HG03045 (cell line): ENCODE data around the gene IKZF2.
"Not testable (repeated sequence)": the region's sequence is repeated elsewhere in the genome, so short reads cannot be mapped to it uniquely, and the experiment has no call there.

ENCODE experiments used
- ATAC-seq: cut with Tn5 transposase; IDR thresholded peaks from one replicate; pipeline ENCODE4 v1.9.1; 2021; ENCODE audit warnings: mild to moderate bottlenecking, moderate library complexity; ENCODE audit not compliant: unreplicated experiment

IKZF2 gene

DNA sequence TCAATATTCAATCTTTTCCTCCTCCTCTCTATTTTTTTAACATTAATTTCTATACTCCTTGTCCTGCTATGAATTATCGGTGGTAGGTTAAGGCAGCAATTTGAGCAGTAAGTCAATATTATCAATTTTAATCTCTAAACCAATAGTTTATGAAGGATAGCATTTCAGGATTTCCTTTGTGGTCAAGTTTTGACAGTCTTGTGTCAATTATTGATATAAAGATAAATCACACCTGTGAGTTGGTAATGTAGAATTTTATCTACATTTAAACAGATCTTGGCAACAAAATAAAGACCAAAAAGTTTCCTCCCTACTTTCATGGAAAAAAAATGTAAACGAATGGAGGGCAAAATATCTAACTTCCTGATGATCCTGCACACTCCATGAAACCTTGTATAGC is 87.3 kb downstream of the IKZF2 start:
- ATAC-seq = no peak

DNA sequence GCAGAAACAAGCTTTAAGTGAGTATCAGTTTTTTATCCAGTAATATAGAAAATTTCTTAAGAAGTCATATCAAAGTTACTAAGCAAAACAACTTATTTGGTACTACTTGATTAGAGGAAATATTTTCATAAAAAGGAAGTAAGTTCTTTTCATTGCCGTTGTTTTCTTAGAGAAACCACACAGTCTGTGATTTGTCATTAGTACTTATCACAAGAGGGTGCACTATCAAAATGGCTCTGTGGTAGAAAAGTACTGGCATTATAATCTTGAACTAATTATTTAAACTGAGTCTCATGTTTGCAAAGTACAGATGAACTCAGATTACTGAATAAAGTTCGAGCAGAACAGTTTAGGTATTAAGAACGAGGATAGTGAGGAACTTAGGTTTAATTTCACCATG is 93.4 kb downstream of the IKZF2 start:
- ATAC-seq = no peak

- ATAC-seq = no peak
Measured at GRCh38 chr2:213046431-213046830, 105.0 kb downstream of the IKZF2 start.

DNA sequence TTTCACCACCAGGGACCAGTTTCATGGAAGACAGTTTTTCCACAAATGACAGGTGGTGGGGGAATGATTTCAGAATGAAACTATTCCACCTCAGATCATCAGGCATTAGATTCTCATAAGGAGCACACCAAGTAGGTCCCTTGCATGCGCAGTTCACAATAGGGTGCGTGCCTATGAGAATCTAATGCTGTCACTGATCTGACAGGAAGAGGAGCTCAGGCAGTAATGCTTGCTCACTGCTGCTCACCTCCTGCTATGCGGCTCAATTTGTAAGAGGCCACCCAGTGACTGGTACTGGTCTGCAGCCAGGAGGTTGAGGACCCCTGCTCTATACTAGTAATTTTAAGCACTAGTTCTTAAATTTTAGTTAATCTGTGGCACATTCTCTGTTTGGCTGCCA is 107.8 kb downstream of the IKZF2 start:
- no peak for ATAC-seq

DNA sequence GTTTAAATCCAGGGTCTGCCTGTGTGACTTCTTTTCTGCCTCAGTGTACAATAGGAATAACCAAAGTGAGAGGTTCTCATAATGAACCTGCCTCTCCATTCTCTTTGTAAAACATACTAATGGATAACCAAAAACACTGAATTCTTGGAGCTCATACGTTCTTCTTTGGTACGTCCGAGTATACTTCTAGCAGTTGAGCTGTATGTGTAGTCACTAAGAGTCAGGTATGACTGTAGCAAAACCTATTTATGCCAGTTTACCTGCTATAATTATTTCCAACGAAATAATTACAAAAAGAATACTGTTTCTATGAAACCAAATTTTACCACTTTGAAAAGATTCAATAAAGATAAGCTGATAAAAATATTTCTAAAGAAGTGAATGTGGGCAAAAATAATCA is 109.2 kb downstream of the IKZF2 start:
- ATAC-seq = no peak

GRCh38 chr2:213036836-213037235 is 114.6 kb downstream of the IKZF2 start:
- ATAC-seq = no peak

GRCh38 chr2:213034585-213034984 is 116.8 kb downstream of the IKZF2 start:
- no peak for ATAC-seq

DNA sequence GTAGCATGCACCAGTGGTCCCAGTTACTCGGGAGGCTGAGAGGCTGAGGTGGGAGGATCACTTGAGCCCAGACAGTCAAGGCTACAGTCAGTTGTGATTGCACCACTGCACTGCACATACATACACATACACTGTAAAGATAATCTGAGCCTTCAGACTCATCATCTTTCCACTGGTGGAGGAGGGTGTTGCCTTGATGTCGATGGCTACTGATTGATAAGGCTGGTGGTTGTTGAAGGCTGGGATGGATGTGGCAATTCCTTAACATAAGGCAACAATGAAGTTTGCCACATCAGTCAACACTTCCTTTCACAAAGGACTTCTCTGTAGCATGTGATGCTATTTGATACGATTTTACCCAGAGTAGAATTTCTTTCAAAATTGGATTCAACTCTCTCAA is 118.8 kb downstream of the IKZF2 start:
- ATAC-seq = no peak

GRCh38 chr2:213022987-213023386 is 128.4 kb downstream of the IKZF2 start:
- peak; percentile 68 for ATAC-seq

GRCh38 chr2:213021971-213022899 is 129.2 kb downstream of the IKZF2 start:
- ATAC-seq = peak; percentile 81

DNA sequence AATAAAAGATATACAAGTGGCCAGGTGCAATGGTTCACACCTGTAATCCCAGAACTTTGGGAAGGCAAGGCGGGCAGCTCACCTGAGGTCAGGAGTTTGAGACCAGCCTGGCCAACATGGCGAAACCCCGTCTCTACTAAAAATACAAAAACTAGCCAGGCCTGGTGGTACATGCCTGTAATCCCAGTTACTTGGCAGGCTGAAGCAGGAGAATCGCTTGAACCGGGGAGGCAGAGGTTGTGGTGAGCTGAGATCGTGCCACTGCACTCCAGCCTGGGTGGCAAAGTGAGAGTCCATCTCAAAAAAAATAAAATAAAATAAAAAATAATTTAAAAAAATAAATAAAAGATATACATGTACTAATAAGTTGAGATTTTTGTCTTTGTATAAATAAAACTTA is 130.5 kb downstream of the IKZF2 start:
- ATAC-seq = not testable (repeated sequence)

GRCh38 chr2:213020268-213020667 is 131.1 kb downstream of the IKZF2 start:
- ATAC-seq = no peak

GRCh38 chr2:213019368-213019767 is 132.0 kb downstream of the IKZF2 start:
- ATAC-seq = no peak

- ATAC-seq = no peak
Measured at GRCh38 chr2:213018340-213018901, 133.0 kb downstream of the IKZF2 start.

GRCh38 chr2:213017404-213017803 is 134.0 kb downstream of the IKZF2 start:
- no peak for ATAC-seq

DNA sequence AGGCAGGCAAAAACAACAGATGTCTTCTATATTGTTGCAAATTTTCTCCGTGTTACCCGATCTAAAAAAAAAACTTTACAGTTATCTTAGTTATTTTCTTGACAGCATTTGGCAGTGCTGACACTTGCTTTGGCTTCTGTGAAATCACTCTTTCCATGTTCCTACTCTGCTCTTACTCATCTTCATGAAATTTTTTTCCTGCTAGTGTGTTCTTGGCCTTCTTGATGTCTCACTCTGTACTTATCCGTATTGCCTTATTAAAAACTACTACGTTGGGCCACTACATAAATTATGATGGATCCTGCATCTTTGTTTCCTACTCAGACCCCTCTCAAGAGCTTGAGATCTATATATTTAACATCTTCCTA is 134.4 kb downstream of the IKZF2 start:
- ATAC-seq = no peak

DNA sequence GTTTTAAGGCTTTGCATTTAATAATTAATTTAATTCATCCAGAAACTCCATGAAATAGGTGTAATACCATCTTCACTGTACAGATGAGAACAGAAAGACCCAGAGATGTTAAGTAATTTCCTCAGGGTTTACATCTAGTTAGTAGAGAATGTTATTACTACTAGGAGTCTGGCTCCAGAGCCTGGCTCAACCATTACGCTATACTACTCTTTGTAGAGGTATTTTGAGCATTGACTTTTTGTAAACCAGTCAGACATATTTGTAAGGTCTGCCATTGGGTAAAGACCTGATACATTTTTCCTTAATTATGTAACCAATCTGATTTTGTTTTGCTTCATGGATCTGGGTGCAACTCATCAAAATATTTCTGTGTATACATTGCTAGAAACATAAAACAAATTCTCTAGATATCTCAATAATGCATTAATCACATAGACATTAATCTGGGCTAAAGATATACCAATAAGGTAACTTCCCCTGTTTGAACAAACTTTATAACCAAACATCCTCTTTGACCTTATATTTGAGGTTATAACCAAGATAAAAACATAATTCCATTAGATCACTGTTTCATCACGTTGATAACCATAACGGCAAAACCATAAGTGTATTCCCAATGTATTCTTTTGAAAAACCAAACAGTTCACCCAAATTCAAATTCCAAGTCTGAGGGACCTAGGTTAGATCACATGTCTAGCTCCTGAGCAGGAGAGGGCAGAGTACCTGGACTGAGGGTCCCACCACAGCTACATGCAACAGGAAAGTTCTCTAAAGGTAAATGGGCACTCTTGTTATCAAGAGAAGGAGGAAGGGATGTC is 135.0 kb downstream of the IKZF2 start:
- ATAC-seq = peak; percentile 18

DNA sequence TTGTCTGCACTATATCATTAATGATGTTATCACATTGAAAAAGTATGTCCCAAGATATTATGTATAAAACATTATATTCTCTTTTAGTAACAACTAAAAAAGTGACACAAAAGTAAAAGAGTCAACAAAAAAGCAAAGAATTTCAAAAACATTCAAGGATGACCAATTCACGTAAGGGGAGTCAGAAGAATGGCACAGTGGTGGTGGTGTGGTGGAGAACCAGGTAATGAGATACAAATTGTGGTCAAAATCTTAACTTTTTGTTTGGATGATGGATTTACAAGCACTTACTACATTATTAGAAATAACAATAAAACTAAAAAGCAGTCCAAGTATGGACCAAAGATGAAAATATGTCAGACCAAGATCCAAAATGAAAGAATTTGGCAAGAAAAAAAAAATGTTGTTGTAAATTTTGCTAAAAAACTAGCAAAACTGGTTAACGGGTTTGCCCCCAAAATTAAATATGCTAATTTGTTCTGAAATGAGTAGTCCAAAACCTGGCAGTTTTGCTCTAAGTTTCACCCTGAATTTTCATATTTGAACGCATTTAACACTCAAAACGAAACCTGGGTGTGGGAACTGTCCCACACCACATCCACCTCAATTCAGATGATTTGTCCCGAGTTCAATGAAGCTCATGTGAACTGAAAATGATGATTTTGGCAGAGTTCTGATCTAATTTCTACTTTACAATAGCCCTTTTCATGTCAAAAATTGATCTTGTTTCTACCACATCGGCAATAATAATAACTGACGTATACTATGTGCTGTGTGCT is 135.8 kb downstream of the IKZF2 start:
- ATAC-seq = peak; percentile 93

DNA sequence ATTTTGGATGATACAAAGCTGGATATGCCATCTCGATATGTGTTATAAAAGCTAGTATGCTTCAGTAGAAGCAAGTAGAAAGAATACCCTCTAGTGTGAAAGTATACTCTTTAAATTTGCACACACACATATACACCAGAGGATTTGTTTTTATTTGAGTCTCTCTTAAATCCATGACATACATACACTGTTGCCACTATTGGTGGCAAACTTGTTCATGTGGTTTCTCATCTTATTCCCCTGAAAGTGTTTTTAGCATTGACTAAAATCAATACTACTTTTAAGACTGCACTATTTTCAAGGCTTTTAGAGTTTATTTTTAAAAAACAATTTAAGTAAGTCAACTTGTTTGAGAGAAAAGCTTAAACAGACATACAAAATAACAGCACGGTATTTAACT is 137.4 kb downstream of the IKZF2 start:
- ATAC-seq = no peak

DNA sequence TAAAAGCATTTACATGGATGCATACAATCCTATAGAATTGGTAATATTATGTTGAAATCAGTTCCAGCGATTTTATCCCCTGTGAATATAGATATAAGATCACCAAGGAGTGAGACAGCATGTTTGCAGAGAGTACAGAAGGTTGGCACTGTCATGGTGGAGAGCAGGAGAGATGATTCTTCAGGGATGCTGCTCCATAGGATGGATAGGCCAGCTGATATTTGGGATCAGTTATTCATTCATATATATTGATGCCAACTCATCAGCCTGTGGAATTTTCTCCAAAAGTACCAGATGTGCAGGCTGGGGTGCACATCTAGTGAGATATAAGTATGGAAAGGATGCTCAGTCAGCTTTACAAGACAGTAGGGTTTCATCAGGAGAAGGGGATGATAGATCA is 139.9 kb downstream of the IKZF2 start:
- no peak for ATAC-seq
